WTC11 (cell line): Measurements from ENCODE around the gene SLC27A6. TPM values are rescaled to one million over a fixed set of nuclear protein-coding genes. Genes with fewer than 3 reads are reported as not detected.
A peak's percentile ranks its signal among the peaks of the same experiment; 100 is the strongest.

Experiments
- ATAC-seq: fragments of 200-7000 bp; cut with Tn5 transposase; 2 replicates; pipeline ENCODE4 v1.10.0; 2021; ENCODE audit warnings: mild to moderate bottlenecking, moderate library complexity
- CTCF ChIA-PET: fragments of 300-600 bp; sonication (Branson Sonifier 250); formaldehyde crosslinking; loops from one replicate; lab custom pipeline; 2021; ENCODE audit warnings: antibody characterized with exemption; lab: Charles Lee
- POLR2A ChIA-PET: fragments of 350-600 bp; sonication (Branson Sonifier 250); formaldehyde crosslinking; loops from one replicate; lab custom pipeline; 2021; ENCODE audit warnings: antibody characterized with exemption; lab: Charles Lee
- DNase-seq: peaks from one replicate; pipeline ENCODE4 v3.0.0; 2021; ENCODE audit warnings: low spot score
- H3K27ac Mint-ChIP-seq: 2 replicates; pipeline ENCODE4 v1.8.0; 2021; ENCODE audit warnings: mixed read lengths
- H3K27me3 Mint-ChIP-seq: 2 replicates; pipeline ENCODE4 v1.8.0; 2021; ENCODE audit warnings: low read depth, mild to moderate bottlenecking, moderate library complexity, mixed read lengths
- H3K36me3 Mint-ChIP-seq: 2 replicates; pipeline ENCODE4 v1.8.0; 2021; ENCODE audit warnings: mixed read lengths
- H3K4me1 Mint-ChIP-seq: 2 replicates; pipeline ENCODE4 v1.8.0; 2022; ENCODE audit warnings: mixed read lengths
- H3K4me3 Mint-ChIP-seq: 2 replicates; pipeline ENCODE4 v1.8.0; 2021; ENCODE audit warnings: mild to moderate bottlenecking, moderate library complexity, mixed read lengths
- H3K9me3 Mint-ChIP-seq: 2 replicates; pipeline ENCODE4 v1.8.0; 2021; ENCODE audit warnings: mixed read lengths
- CREM ChIP-seq: sonication (generic); formaldehyde crosslinking; IDR thresholded peaks from 2 replicates; pipeline ENCODE4 v1.8.1; 2022; ENCODE audit warnings: mild to moderate bottlenecking, missing genetic modification reagents, moderate library complexity
- EMX1 ChIP-seq: fragments of 250-450 bp; sonication (Bioruptor Pico); IDR thresholded peaks from 2 replicates; pipeline ENCODE4 v1.8.0; 2021; ENCODE audit warnings: mild to moderate bottlenecking
- ESRRA ChIP-seq: sonication (generic); formaldehyde crosslinking; IDR thresholded peaks from 2 replicates; pipeline ENCODE4 v1.8.1; 2022; ENCODE audit warnings: mild to moderate bottlenecking, missing genetic modification reagents, borderline replicate concordance
- FOXP4 ChIP-seq: sonication (generic); formaldehyde crosslinking; IDR thresholded peaks from 2 replicates; pipeline ENCODE4 v1.8.0; 2022; ENCODE audit warnings: mild to moderate bottlenecking, missing genetic modification reagents
- GRHL2 ChIP-seq: fragments of 250-450 bp; sonication (Bioruptor Pico); IDR thresholded peaks from 2 replicates; pipeline ENCODE4 v1.8.0; 2022; ENCODE audit warnings: mild to moderate bottlenecking, moderate library complexity; ENCODE audit not compliant: insufficient replicate concordance, severe bottlenecking
- IRF1 ChIP-seq: sonication (generic); formaldehyde crosslinking; IDR thresholded peaks from 2 replicates; pipeline ENCODE4 v1.8.0; 2023; ENCODE audit warnings: missing genetic modification reagents
- IRF2 ChIP-seq: sonication (generic); formaldehyde crosslinking; IDR thresholded peaks from 2 replicates; pipeline ENCODE4 v1.8.0; 2022; ENCODE audit warnings: low read depth, missing genetic modification reagents, borderline replicate concordance
- MXD4 ChIP-seq: fragments of 250-450 bp; sonication (Bioruptor Pico); IDR thresholded peaks from 2 replicates; pipeline ENCODE4 v1.8.0; 2021; ENCODE audit warnings: mild to moderate bottlenecking, moderate library complexity, borderline replicate concordance
- MYBL2 ChIP-seq: sonication (generic); formaldehyde crosslinking; IDR thresholded peaks from 2 replicates; pipeline ENCODE4 v1.8.1; 2023; ENCODE audit warnings: mild to moderate bottlenecking, moderate library complexity, missing genetic modification reagents
- OVOL2 ChIP-seq: fragments of 250-450 bp; sonication (Bioruptor Pico); IDR thresholded peaks from 2 replicates; pipeline ENCODE4 v1.9.0; 2021; ENCODE audit warnings: mild to moderate bottlenecking, borderline replicate concordance
- SMAD3 ChIP-seq: sonication (generic); formaldehyde crosslinking; IDR thresholded peaks from 2 replicates; pipeline ENCODE4 v1.8.0; 2022; ENCODE audit warnings: missing genetic modification reagents, mild to moderate bottlenecking, borderline replicate concordance
- SMAD4 ChIP-seq: sonication (generic); formaldehyde crosslinking; IDR thresholded peaks from 2 replicates; pipeline ENCODE4 v1.8.0; 2022; ENCODE audit warnings: mild to moderate bottlenecking, missing genetic modification reagents
- TCF7 ChIP-seq: sonication (generic); formaldehyde crosslinking; IDR thresholded peaks from 2 replicates; pipeline ENCODE4 v1.8.0; 2022; ENCODE audit warnings: mild to moderate bottlenecking, low read depth, missing genetic modification reagents, moderate library complexity
- ZBTB21 ChIP-seq: sonication (generic); formaldehyde crosslinking; IDR thresholded peaks from 2 replicates; pipeline ENCODE4 v1.8.1; 2023; ENCODE audit warnings: mild to moderate bottlenecking, missing genetic modification reagents, borderline replicate concordance
- ZBTB43 ChIP-seq: sonication (generic); formaldehyde crosslinking; IDR thresholded peaks from 2 replicates; pipeline ENCODE4 v1.8.1; 2023; ENCODE audit warnings: mild to moderate bottlenecking, missing genetic modification reagents
- ZNF317 ChIP-seq: sonication (generic); formaldehyde crosslinking; IDR thresholded peaks from 2 replicates; pipeline ENCODE4 v1.8.1; 2023; ENCODE audit warnings: low read depth, mild to moderate bottlenecking, moderate library complexity, missing genetic modification reagents, borderline replicate concordance
- ZNF423 ChIP-seq: fragments of 250-450 bp; sonication (Bioruptor Pico); IDR thresholded peaks from 2 replicates; pipeline ENCODE4 v2.1.2; 2022; ENCODE audit warnings: mild to moderate bottlenecking, moderate library complexity
- ZNF512 ChIP-seq: sonication (generic); formaldehyde crosslinking; IDR thresholded peaks from 2 replicates; pipeline ENCODE4 v1.8.1; 2022; ENCODE audit warnings: missing genetic modification reagents, borderline replicate concordance
- total RNA-seq: library from RNA; stranded (reverse); gene quantifications from 3 replicates; pipeline ENCODE4 v1.2.3, GENCODE V29; 2021
- TF ChIP-seq, protein P1 (sequence below): fragments of 250-450 bp; sonication (Bioruptor Pico); IDR thresholded peaks from 2 replicates; pipeline ENCODE4 v1.8.0; 2021; ENCODE audit warnings: mild to moderate bottlenecking
- TF ChIP-seq, protein P2 (sequence below): sonication (generic); formaldehyde crosslinking; IDR thresholded peaks from 2 replicates; pipeline ENCODE4 v1.8.0; 2023; ENCODE audit warnings: mild to moderate bottlenecking, missing genetic modification reagents
- TF ChIP-seq, protein P3 (sequence below): fragments of 250-450 bp; sonication (Bioruptor Pico); IDR thresholded peaks from 2 replicates; pipeline ENCODE4 v1.9.0; 2021; ENCODE audit warnings: moderate library complexity, mild to moderate bottlenecking, inconsistent platforms, borderline replicate concordance

The SLC27A6 gene
- total RNA-seq, 1 experiment from 2014 or later: 3.6 TPM

- ATAC-seq (peak; percentile 55), DNase-seq (peak; percentile 32)
- CTCF ChIA-PET: interaction anchor here (1.0 to 1.8 kb wide), 3 partner anchors 60 to 129 kb away, joined by 3 to 6 read pairs (median 6); partner anchors contain the start of gene ISOC1
- no peak for TF ChIP-seq ZBTB43 (CRISPR knock-in tag)
- TF ChIP-seq ZNF423 (CRISPR knock-in tag): no peak
- TF ChIP-seq OVOL2 (CRISPR knock-in tag): no peak
- no peak for TF ChIP-seq MYBL2 (CRISPR knock-in tag)
- no peak for TF ChIP-seq EMX1 (CRISPR knock-in tag)
- TF ChIP-seq GRHL2 (CRISPR knock-in tag): no peak
- no peak for TF ChIP-seq ZNF512 (CRISPR knock-in tag)
- no peak for TF ChIP-seq ESRRA (CRISPR knock-in tag)
- no peak for TF ChIP-seq CREM (CRISPR knock-in tag)
- TF ChIP-seq, protein P1, sequence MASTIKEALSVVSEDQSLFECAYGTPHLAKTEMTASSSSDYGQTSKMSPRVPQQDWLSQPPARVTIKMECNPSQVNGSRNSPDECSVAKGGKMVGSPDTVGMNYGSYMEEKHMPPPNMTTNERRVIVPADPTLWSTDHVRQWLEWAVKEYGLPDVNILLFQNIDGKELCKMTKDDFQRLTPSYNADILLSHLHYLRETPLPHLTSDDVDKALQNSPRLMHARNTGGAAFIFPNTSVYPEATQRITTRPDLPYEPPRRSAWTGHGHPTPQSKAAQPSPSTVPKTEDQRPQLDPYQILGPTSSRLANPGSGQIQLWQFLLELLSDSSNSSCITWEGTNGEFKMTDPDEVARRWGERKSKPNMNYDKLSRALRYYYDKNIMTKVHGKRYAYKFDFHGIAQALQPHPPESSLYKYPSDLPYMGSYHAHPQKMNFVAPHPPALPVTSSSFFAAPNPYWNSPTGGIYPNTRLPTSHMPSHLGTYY (CRISPR knock-in tag): no peak
- Mint-ChIP-seq H3K27ac (no peak overlapping the region), H3K4me1 (peaks cover 19% of the 10 kb centered on the region), H3K27me3 (peaks cover 38% of the 10 kb centered on the region), H3K9me3 (peaks cover 13% of the 10 kb centered on the region), H3K4me3 (peak overlapping the region; percentile 69), H3K36me3 (peaks cover 3% of the 10 kb centered on the region; the same call in 1 of the 2 replicates)
- POLR2A ChIA-PET: interaction anchor here (1.0 kb wide), 1 partner anchor 129 kb away, joined by 5 read pairs; the partner anchor contains the start of gene ISOC1
Measured at GRCh38 chr5:128965638-128966302, 482 bp downstream of the SLC27A6 start.

DNA sequence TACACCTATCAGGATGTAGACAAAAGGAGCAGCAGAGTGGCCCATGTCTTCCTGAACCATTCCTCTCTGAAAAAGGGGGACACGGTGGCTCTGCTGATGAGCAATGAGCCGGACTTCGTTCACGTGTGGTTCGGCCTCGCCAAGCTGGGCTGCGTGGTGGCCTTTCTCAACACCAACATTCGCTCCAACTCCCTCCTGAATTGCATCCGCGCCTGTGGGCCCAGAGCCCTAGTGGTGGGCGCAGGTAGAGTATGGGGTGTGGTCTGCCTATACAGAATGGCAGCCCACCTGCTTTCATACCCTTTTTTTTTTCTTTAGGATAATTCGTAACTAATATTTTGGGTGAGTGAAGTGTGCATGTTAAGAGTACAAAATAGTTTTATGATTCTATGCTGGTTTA, 1.1 kb downstream of the SLC27A6 start:
- peaks cover 1% of the 10 kb centered on the region for H3K36me3 Mint-ChIP-seq
- peaks cover 19% of the 10 kb centered on the region for H3K4me1 Mint-ChIP-seq
- CTCF ChIA-PET: interaction anchor here (1.4 to 1.8 kb wide), 2 partner anchors 77 to 129 kb away, joined by 3 to 6 read pairs; partner anchors contain the start of gene ISOC1
- peak overlapping the region; percentile 69 for H3K4me3 Mint-ChIP-seq
- DNase-seq: peak; percentile 22
- peak; percentile 39 for ATAC-seq
- peaks cover 37% of the 10 kb centered on the region for H3K27me3 Mint-ChIP-seq
- H3K27ac Mint-ChIP-seq: no peak overlapping the region
- POLR2A ChIA-PET: no interaction called here
- H3K9me3 Mint-ChIP-seq: peaks cover 12% of the 10 kb centered on the region
- TF ChIP-seq ZBTB21 (CRISPR knock-in tag) (no peak), ZNF512 (CRISPR knock-in tag) (no peak), FOXP4 (CRISPR knock-in tag) (no peak), IRF1 (CRISPR knock-in tag) (no peak), IRF2 (no peak), SMAD4 (CRISPR knock-in tag) (no peak), MXD4 (CRISPR knock-in tag) (no peak), TCF7 (CRISPR knock-in tag) (no peak), ZNF317 (CRISPR knock-in tag) (no peak), SMAD3 (CRISPR knock-in tag) (no peak)
- TF ChIP-seq, protein P2, sequence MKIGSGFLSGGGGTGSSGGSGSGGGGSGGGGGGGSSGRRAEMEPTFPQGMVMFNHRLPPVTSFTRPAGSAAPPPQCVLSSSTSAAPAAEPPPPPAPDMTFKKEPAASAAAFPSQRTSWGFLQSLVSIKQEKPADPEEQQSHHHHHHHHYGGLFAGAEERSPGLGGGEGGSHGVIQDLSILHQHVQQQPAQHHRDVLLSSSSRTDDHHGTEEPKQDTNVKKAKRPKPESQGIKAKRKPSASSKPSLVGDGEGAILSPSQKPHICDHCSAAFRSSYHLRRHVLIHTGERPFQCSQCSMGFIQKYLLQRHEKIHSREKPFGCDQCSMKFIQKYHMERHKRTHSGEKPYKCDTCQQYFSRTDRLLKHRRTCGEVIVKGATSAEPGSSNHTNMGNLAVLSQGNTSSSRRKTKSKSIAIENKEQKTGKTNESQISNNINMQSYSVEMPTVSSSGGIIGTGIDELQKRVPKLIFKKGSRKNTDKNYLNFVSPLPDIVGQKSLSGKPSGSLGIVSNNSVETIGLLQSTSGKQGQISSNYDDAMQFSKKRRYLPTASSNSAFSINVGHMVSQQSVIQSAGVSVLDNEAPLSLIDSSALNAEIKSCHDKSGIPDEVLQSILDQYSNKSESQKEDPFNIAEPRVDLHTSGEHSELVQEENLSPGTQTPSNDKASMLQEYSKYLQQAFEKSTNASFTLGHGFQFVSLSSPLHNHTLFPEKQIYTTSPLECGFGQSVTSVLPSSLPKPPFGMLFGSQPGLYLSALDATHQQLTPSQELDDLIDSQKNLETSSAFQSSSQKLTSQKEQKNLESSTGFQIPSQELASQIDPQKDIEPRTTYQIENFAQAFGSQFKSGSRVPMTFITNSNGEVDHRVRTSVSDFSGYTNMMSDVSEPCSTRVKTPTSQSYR: no peak
- TF ChIP-seq, protein P3, sequence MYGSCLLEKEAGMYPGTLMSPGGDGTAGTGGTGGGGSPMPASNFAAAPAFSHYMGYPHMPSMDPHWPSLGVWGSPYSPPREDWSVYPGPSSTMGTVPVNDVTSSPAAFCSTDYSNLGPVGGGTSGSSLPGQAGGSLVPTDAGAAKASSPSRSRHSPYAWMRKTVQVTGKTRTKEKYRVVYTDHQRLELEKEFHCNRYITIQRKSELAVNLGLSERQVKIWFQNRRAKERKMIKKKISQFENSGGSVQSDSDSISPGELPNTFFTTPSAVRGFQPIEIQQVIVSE (CRISPR knock-in tag): no peak
